ENCODE data around the gene TOP3B.

TOP3B gene

GRCh38 chr22:22010358-22010757 lies 27.8 kb upstream of the TOP3B start:
- no peak for DNase-seq

- DNase-seq, result no peak
Observed at GRCh38 chr22:22009661-22010060, 27.1 kb upstream of the TOP3B start.

- no peak for DNase-seq
Observed at GRCh38 chr22:22006596-22006990, 24.0 kb upstream of the TOP3B start.

- DNase-seq, result no peak
Observed at GRCh38 chr22:22005945-22006595, 23.5 kb upstream of the TOP3B start.

- no peak for DNase-seq
Observed at GRCh38 chr22:22003233-22003632, 20.6 kb upstream of the TOP3B start.

- DNase-seq, result no peak
Observed at GRCh38 chr22:22002526-22003055, 20.0 kb upstream of the TOP3B start.

- DNase-seq, result no peak
Observed at GRCh38 chr22:22001664-22002525, 19.3 kb upstream of the TOP3B start.

- DNase-seq, result no peak
Observed at GRCh38 chr22:21998595-21999247, 16.1 kb upstream of the TOP3B start.

- no peak for DNase-seq
Observed at GRCh38 chr22:21996175-21996720, 13.7 kb upstream of the TOP3B start.

GRCh38 chr22:21995660-21996059 lies 13.1 kb upstream of the TOP3B start:
- DNase-seq, result no peak

- no peak for DNase-seq
Observed at GRCh38 chr22:21994881-21995444, 12.4 kb upstream of the TOP3B start.

GRCh38 chr22:21992593-21993237 lies 10.1 kb upstream of the TOP3B start:
- DNase-seq, result no peak

- DNase-seq, result no peak
Observed at GRCh38 chr22:21991774-21992173, 9.2 kb upstream of the TOP3B start.

- no peak for DNase-seq
Observed at GRCh38 chr22:21991304-21991596, 8.7 kb upstream of the TOP3B start.

- DNase-seq, result no peak
Observed at GRCh38 chr22:21990445-21991303, 8.1 kb upstream of the TOP3B start.

- no peak for DNase-seq
Observed at GRCh38 chr22:21989049-21989448, 6.5 kb upstream of the TOP3B start.

GRCh38 chr22:21985214-21985613 lies 2.6 kb upstream of the TOP3B start:
- no peak for DNase-seq

GRCh38 chr22:21984793-21985192 lies 2.2 kb upstream of the TOP3B start:
- DNase-seq, result no peak

GRCh38 chr22:21981874-21982273 lies 713 bp downstream of the TOP3B start:
- DNase-seq, result no peak

GRCh38 chr22:21980547-21980946 lies 2.0 kb downstream of the TOP3B start:
- DNase-seq, result no peak

GRCh38 chr22:21978564-21979386 lies 3.8 kb downstream of the TOP3B start:
- no peak for DNase-seq
